ENCODE data around the gene TBCEL.

TBCEL gene

DNA sequence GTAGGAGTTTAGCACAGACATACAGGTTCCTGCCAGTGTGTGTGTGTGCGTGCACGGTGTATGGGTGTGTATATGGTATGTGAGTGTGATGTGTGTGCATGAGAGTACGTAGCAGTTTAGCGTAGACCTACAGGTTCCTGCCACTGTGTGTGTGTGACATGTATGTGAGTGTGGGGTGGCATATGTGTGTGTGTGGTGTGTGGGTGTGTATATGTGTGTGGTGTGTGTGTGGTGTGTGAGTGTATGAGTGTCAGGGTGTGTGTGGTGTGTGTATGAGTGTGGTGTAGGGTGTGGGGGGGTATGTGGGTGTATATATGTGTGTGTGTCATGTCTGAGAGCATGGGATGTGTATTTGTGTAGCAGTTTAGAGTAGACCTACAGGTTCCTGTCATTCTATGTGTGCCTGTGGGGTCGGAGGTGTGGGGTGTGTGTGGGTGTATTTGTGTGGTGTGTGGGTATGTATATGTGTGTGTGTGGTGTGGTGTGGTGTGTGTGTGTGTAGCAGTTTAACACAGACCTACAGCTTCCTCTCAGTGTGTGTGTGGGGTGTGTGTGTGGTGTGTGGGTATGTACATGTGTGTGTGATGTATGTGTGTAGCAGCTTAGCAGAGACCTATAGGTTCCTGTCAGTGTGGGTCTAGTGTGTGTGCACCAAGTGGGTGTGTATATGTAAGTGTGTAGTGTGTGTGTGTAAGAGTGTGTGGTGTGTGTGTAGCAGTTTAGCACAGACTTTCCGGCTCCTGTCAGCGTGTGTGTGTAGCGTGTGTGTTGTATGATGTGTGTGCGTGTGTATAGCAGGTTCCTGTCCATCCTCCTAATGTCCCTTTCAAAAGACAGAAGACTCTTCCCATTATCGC, 31.8 kb upstream of the TBCEL start:
- no peaks in the 10 kb centered on the region for H3K79me2 ChIP-seq (ENCODE audit: low read length)
- TF ChIP-seq EZH2phosphoT487 (IDR thresholded peaks at IDR 0.05; ENCODE audit: low read depth) = no peak
- TF ChIP-seq, protein P1, sequence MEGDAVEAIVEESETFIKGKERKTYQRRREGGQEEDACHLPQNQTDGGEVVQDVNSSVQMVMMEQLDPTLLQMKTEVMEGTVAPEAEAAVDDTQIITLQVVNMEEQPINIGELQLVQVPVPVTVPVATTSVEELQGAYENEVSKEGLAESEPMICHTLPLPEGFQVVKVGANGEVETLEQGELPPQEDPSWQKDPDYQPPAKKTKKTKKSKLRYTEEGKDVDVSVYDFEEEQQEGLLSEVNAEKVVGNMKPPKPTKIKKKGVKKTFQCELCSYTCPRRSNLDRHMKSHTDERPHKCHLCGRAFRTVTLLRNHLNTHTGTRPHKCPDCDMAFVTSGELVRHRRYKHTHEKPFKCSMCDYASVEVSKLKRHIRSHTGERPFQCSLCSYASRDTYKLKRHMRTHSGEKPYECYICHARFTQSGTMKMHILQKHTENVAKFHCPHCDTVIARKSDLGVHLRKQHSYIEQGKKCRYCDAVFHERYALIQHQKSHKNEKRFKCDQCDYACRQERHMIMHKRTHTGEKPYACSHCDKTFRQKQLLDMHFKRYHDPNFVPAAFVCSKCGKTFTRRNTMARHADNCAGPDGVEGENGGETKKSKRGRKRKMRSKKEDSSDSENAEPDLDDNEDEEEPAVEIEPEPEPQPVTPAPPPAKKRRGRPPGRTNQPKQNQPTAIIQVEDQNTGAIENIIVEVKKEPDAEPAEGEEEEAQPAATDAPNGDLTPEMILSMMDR (IDR thresholded peaks at IDR 0.05; ENCODE audit: low read depth, low read length) = no peak
- no peaks in the 10 kb centered on the region for H3K9me3 ChIP-seq (ENCODE audit: insufficient read depth, low read length)
- no peak overlapping the region for H3K27ac ChIP-seq (ENCODE audit: low read length)
- H3K4me2 ChIP-seq (ENCODE audit: low read length) = no peak overlapping the region
- peaks cover 59% of the 10 kb centered on the region for H3K27me3 ChIP-seq (ENCODE audit: low read depth, low read length)
- no peak overlapping the region for H2AFZ ChIP-seq (ENCODE audit: low read depth, low read length)
- no peaks in the 10 kb centered on the region for H4K20me1 ChIP-seq (ENCODE audit: insufficient read depth, low read length)
- no peaks in the 10 kb centered on the region for H3K36me3 ChIP-seq (replicated peaks; ENCODE audit: low read depth, low read length)
- H3K9ac ChIP-seq (ENCODE audit: low read length) = no peak overlapping the region
- H3K4me1 ChIP-seq (ENCODE audit: low read length) = no peaks in the 10 kb centered on the region
- no peak overlapping the region for H3K4me3 ChIP-seq (ENCODE audit: low read length)

DNA sequence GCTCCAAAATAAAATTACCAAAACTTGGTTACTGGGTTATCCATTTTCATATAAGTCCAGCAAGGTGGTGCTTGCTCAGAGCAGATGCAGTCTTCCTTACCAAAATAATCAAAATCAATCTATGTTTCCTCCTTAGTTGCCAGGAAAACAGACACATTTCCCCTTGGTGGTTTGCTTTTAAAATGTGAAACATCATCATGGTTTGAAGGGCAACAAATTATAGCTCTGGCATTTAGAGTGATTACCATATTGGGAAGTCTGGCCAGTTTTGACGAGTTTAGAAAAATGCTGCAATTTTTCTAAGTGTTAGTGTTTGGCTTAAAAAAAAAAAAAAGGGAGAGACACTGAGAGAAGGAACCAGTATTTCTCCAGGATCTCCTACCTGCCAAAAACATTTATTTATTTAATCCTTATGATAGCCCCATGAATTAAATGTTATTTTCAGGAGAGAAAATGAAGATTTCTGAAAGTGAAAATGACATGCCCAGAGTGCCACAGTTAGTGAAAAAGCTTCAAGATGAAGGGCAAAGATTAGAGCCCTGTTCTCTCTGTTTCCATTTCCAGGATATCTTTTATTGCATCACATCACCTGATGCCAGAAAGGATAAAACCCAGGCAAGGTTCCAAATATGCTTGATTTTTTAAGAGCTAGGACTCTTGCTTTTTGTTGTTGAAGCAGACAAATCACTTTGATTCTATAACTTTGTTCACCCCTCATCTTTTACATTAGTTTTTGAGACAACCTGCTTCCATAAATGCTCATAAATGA, 29.6 kb upstream of the TBCEL start:
- Histone ChIP-seq H3K36me3 (replicated peaks; ENCODE audit: low read depth, low read length) (no peaks in the 10 kb centered on the region), H3K9ac (ENCODE audit: low read length) (no peak overlapping the region), H3K27ac (ENCODE audit: low read length) (no peak overlapping the region), H2AFZ (ENCODE audit: low read depth, low read length) (no peak overlapping the region), H3K4me3 (ENCODE audit: low read length) (no peak overlapping the region), H3K4me1 (ENCODE audit: low read length) (no peaks in the 10 kb centered on the region), H3K9me3 (ENCODE audit: insufficient read depth, low read length) (no peaks in the 10 kb centered on the region), H3K4me2 (ENCODE audit: low read length) (no peak overlapping the region), H3K27me3 (ENCODE audit: low read depth, low read length) (peaks cover 52% of the 10 kb centered on the region), H3K79me2 (ENCODE audit: low read length) (no peaks in the 10 kb centered on the region), H4K20me1 (ENCODE audit: insufficient read depth, low read length) (no peaks in the 10 kb centered on the region)
- TF ChIP-seq EZH2phosphoT487 (IDR thresholded peaks at IDR 0.05; ENCODE audit: low read depth) = no peak
- TF ChIP-seq, protein P1 (IDR thresholded peaks at IDR 0.05; ENCODE audit: low read depth, low read length) = no peak

DNA sequence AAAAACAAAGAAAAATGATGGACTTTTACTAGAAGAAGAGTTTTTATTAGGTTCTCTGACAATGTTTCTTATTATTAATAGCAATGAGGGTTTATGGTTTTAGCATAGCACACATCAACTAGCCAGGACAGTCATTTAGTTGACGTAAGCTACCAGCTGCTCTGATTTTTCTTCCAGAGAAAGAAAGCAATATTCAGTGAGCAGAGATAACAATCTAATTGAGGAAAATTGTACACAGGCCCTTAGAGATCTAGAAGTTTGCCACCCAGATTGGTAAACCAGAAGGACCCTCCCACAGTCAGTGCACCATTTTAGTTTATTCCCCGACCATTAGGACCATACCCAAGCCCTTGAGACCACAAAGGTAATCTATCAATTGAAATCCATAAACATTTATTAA, 28.7 kb upstream of the TBCEL start:
- Histone ChIP-seq H3K36me3 (replicated peaks; ENCODE audit: low read depth, low read length) (no peaks in the 10 kb centered on the region), H2AFZ (ENCODE audit: low read depth, low read length) (no peak overlapping the region), H3K4me3 (ENCODE audit: low read length) (no peak overlapping the region), H3K9me3 (ENCODE audit: insufficient read depth, low read length) (no peaks in the 10 kb centered on the region), H3K4me2 (ENCODE audit: low read length) (no peak overlapping the region), H3K27ac (ENCODE audit: low read length) (no peak overlapping the region), H3K27me3 (ENCODE audit: low read depth, low read length) (peaks cover 48% of the 10 kb centered on the region), H3K79me2 (ENCODE audit: low read length) (no peaks in the 10 kb centered on the region), H4K20me1 (ENCODE audit: insufficient read depth, low read length) (no peaks in the 10 kb centered on the region), H3K9ac (ENCODE audit: low read length) (no peak overlapping the region), H3K4me1 (ENCODE audit: low read length) (no peaks in the 10 kb centered on the region)
- no peak for TF ChIP-seq EZH2phosphoT487 (IDR thresholded peaks at IDR 0.05; ENCODE audit: low read depth)
- TF ChIP-seq, protein P1 (IDR thresholded peaks at IDR 0.05; ENCODE audit: low read depth, low read length) = no peak

DNA sequence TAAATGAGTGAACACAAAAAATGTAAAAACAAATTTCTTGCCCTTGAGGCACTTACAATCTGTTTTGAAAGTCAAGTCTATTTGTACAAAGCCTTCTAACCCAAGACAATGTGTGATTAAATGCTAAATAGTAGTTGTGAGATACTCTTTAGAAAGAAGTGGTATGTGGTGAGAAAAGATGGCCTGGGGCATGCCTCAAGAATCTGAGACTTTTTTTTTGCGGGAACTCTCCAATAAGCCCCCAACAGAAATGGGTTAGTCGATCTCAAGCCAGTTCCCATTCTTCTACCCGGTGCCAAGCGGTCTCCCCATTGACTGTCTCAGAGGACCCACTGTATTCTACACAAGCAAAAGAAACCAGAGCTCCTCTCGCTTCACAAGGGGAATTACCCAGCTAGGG, 26.9 kb upstream of the TBCEL start:
- H3K4me1 ChIP-seq (ENCODE audit: low read length) = no peaks in the 10 kb centered on the region
- peaks cover 44% of the 10 kb centered on the region for H3K27me3 ChIP-seq (ENCODE audit: low read depth, low read length)
- no peaks in the 10 kb centered on the region for H4K20me1 ChIP-seq (ENCODE audit: insufficient read depth, low read length)
- H3K79me2 ChIP-seq (ENCODE audit: low read length) = no peaks in the 10 kb centered on the region
- no peak overlapping the region for H3K9ac ChIP-seq (ENCODE audit: low read length)
- H3K36me3 ChIP-seq (replicated peaks; ENCODE audit: low read depth, low read length) = no peaks in the 10 kb centered on the region
- H2AFZ ChIP-seq (ENCODE audit: low read depth, low read length) = no peak overlapping the region
- no peaks in the 10 kb centered on the region for H3K9me3 ChIP-seq (ENCODE audit: insufficient read depth, low read length)
- H3K4me2 ChIP-seq (ENCODE audit: low read length) = no peak overlapping the region
- H3K27ac ChIP-seq (ENCODE audit: low read length) = no peak overlapping the region
- TF ChIP-seq EZH2phosphoT487 (IDR thresholded peaks at IDR 0.05; ENCODE audit: low read depth) = no peak
- TF ChIP-seq, protein P1 (IDR thresholded peaks at IDR 0.05; ENCODE audit: low read depth, low read length) = no peak
- H3K4me3 ChIP-seq (ENCODE audit: low read length) = no peak overlapping the region

Measured in OCI-LY3 (cell line).